K562 (cell line): ENCODE measurements around the gene ZNF609. TPM values are rescaled to one million over a fixed set of nuclear protein-coding genes. Genes with fewer than 3 reads are reported as not detected.
A peak's percentile ranks its signal among the peaks of the same experiment; 100 is the strongest.

ENCODE experiments used
- CBFA2T3 ChIP-seq: fragments of 450-650 bp; IDR thresholded peaks from 2 replicates; pipeline ENCODE4 v1.6.1; 2017
- CBX5 ChIP-seq: IDR thresholded peaks from 2 replicates; pipeline ENCODE4 v1.6.1; 2014; ENCODE audit warnings: low read depth, borderline replicate concordance
- CBX8 ChIP-seq: fragments of 200-600 bp; sonication (generic); IDR thresholded peaks from 2 replicates; pipeline ENCODE4 v1.6.1; 2012; ENCODE audit warnings: borderline replicate concordance, mixed run types, low read depth, mild to moderate bottlenecking, moderate library complexity, mixed read lengths, low read length, control low read depth, inconsistent platforms; ENCODE audit not compliant: poor library complexity, severe bottlenecking; ENCODE audit errors: extremely low read depth
- EP300 ChIP-seq: IDR thresholded peaks from 2 replicates; pipeline ENCODE4 v1.6.1; 2012; ENCODE audit warnings: low read length, improper control_type of control experiment
- HLTF ChIP-seq: fragments of 450-650 bp; IDR thresholded peaks from 2 replicates; pipeline ENCODE4 v1.6.1; 2016
- NELFE ChIP-seq: IDR thresholded peaks from 2 replicates; pipeline ENCODE4 v1.6.1; 2011; ENCODE audit warnings: mild to moderate bottlenecking; ENCODE audit not compliant: insufficient read depth, insufficient read length
- SPI1 ChIP-seq: IDR thresholded peaks from 2 replicates; pipeline ENCODE4 v1.6.1; 2011; ENCODE audit warnings: low read depth, low read length, control low read depth, borderline replicate concordance
- ZBTB40 ChIP-seq, 2 experiments: fragments of 450-650 bp in 1 of 2; sonication (generic) in 1 of 2; formaldehyde crosslinking in 1 of 2; IDR thresholded peaks; 2 replicates each; pipeline versions ENCODE4 v1.7.1 to v1.9.0; 2016 to 2022; ENCODE audit warnings: inconsistent platforms in 1 of 2, mild to moderate bottlenecking in 1 of 2, missing genetic modification reagents in 1 of 2
- ZKSCAN1 ChIP-seq: fragments of 150-350 bp; IDR thresholded peaks from 2 replicates; pipeline ENCODE4 v1.6.1; 2016; ENCODE audit warnings: low read depth, low read length
- ZKSCAN8 ChIP-seq: fragments of 200-800 bp; sonication (Bioruptor generic); IDR thresholded peaks from 2 replicates; pipeline ENCODE4 v1.6.1; 2016; ENCODE audit warnings: missing genetic modification characterization, missing compliant biosample characterization
- polyA plus RNA-seq, 8 experiments: library from polyadenylated mRNA; depleted of rRNA in 4 of 8; stranded (reverse) in 5 of 8; unstranded in 3 of 8; fragments of >200 nt; fragmentation: Nextera tagmentation in 2 of 8; fragmentation: Illumina TruSeq in 1 of 8; extraction: Ambion mirVana in 2 of 8; extraction: Trizol in 1 of 8; gene quantifications; 2 replicates each; pipeline versions ENCODE4 v1.2.1 to v1.2.3, GENCODE V29; 2011 to 2014; ENCODE audit warnings: inconsistent platforms in 1 of 8, missing spikeins in 1 of 8
- total RNA-seq, 7 experiments: library from RNA; depleted of rRNA in 6 of 7; stranded (reverse); fragments of >200 nt in 6 of 7; fragmentation: Illumina TruSeq in 2 of 7; extraction: Trizol in 2 of 7; gene quantifications; 2 replicates each; pipeline versions ENCODE4 v1.2.1 to v1.2.3, GENCODE V29; 2011 to 2021; ENCODE audit warnings: low replicate concordance in 1 of 7
- TF ChIP-seq, protein P1 (sequence below), 2 experiments: fragments of 450-650 bp; formaldehyde crosslinking in 1 of 2; IDR thresholded peaks; 2 replicates each; pipeline versions ENCODE4 v1.4.0 to v1.6.1; 2014 to 2020; ENCODE audit warnings: mild to moderate bottlenecking in 2 of 2, borderline replicate concordance in 1 of 2, low read depth in 1 of 2

The ZNF609 gene
- total and polyA plus RNA-seq, 9 of the 15 experiments (the other 6 are each of a cell fraction or from before 2014, with no cell fraction given), result 3.0 to 38.7 (median 17.8) TPM

DNA sequence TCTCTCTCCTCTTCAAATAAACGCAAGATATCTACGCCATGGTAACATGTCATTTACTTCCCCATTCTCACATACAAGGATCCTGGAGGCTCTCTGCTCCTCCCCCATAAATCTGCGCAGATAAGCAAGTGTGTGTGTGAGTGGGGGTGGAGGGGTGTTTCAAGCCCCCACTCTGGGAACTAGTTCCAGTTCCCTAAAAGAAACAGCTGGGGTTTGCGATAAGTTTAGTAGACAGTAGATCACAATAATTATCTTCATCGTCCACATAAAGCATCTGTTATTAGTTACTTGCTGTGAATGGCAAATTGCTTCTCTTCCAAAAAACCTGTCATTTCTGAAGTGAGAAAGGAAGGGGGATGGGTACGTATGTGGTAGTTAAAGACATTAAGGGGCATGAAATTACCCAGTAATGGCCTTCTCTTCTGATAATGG lies 235.2 kb downstream of the ZNF609 start (continued):
- TF ChIP-seq ZBTB40 (IDR thresholded peaks at IDR 0.05), result no peak
- no peak for TF ChIP-seq ZBTB40 (CRISPR knock-in tag; IDR thresholded peaks at IDR 0.05)
- peak; percentile 99 for TF ChIP-seq SPI1
- TF ChIP-seq, protein P1, sequence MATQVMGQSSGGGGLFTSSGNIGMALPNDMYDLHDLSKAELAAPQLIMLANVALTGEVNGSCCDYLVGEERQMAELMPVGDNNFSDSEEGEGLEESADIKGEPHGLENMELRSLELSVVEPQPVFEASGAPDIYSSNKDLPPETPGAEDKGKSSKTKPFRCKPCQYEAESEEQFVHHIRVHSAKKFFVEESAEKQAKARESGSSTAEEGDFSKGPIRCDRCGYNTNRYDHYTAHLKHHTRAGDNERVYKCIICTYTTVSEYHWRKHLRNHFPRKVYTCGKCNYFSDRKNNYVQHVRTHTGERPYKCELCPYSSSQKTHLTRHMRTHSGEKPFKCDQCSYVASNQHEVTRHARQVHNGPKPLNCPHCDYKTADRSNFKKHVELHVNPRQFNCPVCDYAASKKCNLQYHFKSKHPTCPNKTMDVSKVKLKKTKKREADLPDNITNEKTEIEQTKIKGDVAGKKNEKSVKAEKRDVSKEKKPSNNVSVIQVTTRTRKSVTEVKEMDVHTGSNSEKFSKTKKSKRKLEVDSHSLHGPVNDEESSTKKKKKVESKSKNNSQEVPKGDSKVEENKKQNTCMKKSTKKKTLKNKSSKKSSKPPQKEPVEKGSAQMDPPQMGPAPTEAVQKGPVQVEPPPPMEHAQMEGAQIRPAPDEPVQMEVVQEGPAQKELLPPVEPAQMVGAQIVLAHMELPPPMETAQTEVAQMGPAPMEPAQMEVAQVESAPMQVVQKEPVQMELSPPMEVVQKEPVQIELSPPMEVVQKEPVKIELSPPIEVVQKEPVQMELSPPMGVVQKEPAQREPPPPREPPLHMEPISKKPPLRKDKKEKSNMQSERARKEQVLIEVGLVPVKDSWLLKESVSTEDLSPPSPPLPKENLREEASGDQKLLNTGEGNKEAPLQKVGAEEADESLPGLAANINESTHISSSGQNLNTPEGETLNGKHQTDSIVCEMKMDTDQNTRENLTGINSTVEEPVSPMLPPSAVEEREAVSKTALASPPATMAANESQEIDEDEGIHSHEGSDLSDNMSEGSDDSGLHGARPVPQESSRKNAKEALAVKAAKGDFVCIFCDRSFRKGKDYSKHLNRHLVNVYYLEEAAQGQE (IDR thresholded peaks at IDR 0.05; ENCODE audit: borderline replicate concordance), result peak; percentile 42; the same call in 1 of the 2 replicates
- TF ChIP-seq, protein P1 (CRISPR knock-in tag; IDR thresholded peaks at IDR 0.05; ENCODE audit: low read depth), result no peak
- TF ChIP-seq HLTF, result no peak
- TF ChIP-seq EP300, result peak; percentile 97
- TF ChIP-seq CBX5, result no peak
- no peak for TF ChIP-seq CBX8
- TF ChIP-seq ZKSCAN1, result peak; percentile 68
- TF ChIP-seq ZKSCAN8 (CRISPR knock-in tag), result no peak
- TF ChIP-seq CBFA2T3, result peak; percentile 98
- TF ChIP-seq NELFE, result no peak
